DND-41 (cell line): ENCODE data around the gene ZMIZ1.

Experiments
- ATAC-seq: fragments of 200-7000 bp; cut with Tn5 transposase; 3 replicates; pipeline ENCODE4 v1.9.1; 2021; ENCODE audit warnings: low read depth; ENCODE audit not compliant: insufficient read depth
- DNase-seq: peaks from one replicate; pipeline ENCODE4 v3.0.0-alpha.2; 2020
- H2AFZ ChIP-seq: 2 replicates; pipeline ENCODE4 v1.6.0; 2012; ENCODE audit warnings: low read depth, low read length
- H3K27ac ChIP-seq: 2 replicates; pipeline ENCODE4 v1.5.1; 2012; ENCODE audit warnings: low read length, inconsistent platforms
- H3K27me3 ChIP-seq: fragments of 200-600 bp; sonication (generic); 2 replicates; pipeline ENCODE4 v1.6.0; 2012; ENCODE audit warnings: low read length, mild to moderate bottlenecking, inconsistent platforms; ENCODE audit not compliant: insufficient read depth, poor library complexity
- H3K36me3 ChIP-seq: 2 replicates; pipeline ENCODE4 v1.5.1; 2012; ENCODE audit warnings: low read length, inconsistent platforms; ENCODE audit not compliant: insufficient read depth
- H3K4me1 ChIP-seq: 2 replicates; pipeline ENCODE4 v1.5.1; 2012; ENCODE audit warnings: mild to moderate bottlenecking, low read length; ENCODE audit not compliant: insufficient read depth
- H3K4me2 ChIP-seq: 2 replicates; pipeline ENCODE4 v1.6.0; 2012; ENCODE audit warnings: mild to moderate bottlenecking, moderate library complexity, low read length, inconsistent platforms; ENCODE audit not compliant: insufficient read depth
- H3K4me3 ChIP-seq, 2 experiments: fragments of 200-600 bp in 1 of 2; shearing (Covaris generic) in 1 of 2; 2 replicates each; pipeline ENCODE4 v1.5.1; 2012 to 2016; ENCODE audit warnings: inconsistent platforms in 2 of 2, low read length in 2 of 2, mild to moderate bottlenecking in 2 of 2, low read depth in 1 of 2, moderate library complexity in 1 of 2
- H3K79me2 ChIP-seq: 2 replicates; pipeline ENCODE4 v1.6.0; 2012; ENCODE audit warnings: low read length, inconsistent platforms; ENCODE audit not compliant: insufficient read depth
- H3K9ac ChIP-seq: 2 replicates; pipeline ENCODE4 v1.6.0; 2012; ENCODE audit warnings: low read depth, mild to moderate bottlenecking, inconsistent platforms, low read length, moderate library complexity
- H3K9me3 ChIP-seq: 2 replicates; pipeline ENCODE4 v1.5.1; 2012; ENCODE audit warnings: low read length, moderate library complexity, mild to moderate bottlenecking, inconsistent platforms; ENCODE audit not compliant: insufficient read depth, severe bottlenecking
- H4K20me1 ChIP-seq: 2 replicates; pipeline ENCODE4 v1.6.0; 2012; ENCODE audit warnings: low read length; ENCODE audit not compliant: insufficient read depth
- CTCF ChIP-seq: IDR thresholded peaks from 2 replicates; pipeline ENCODE4 v1.5.1; 2012; ENCODE audit warnings: borderline replicate concordance, low read length, moderate library complexity, mild to moderate bottlenecking; ENCODE audit not compliant: poor library complexity, severe bottlenecking; ENCODE audit errors: extremely low read depth
- EZH2 ChIP-seq: IDR thresholded peaks from 3 replicates; pipeline ENCODE4 v1.6.1; 2012; ENCODE audit warnings: borderline replicate concordance, low read depth, mild to moderate bottlenecking, moderate library complexity, low read length, inconsistent platforms; ENCODE audit not compliant: severe bottlenecking

Gene ZMIZ1

GRCh38 chr10:79162861-79163665 is 94.3 kb downstream of the ZMIZ1 start:
- Histone ChIP-seq H3K4me1 (no peaks in the 10 kb centered on the region), H3K9me3 (no peaks in the 10 kb centered on the region), H4K20me1 (peaks cover 60% of the 10 kb centered on the region), H3K27me3 (no peaks in the 10 kb centered on the region), H3K4me2 (no peak overlapping the region), H3K4me3 (no peak overlapping the region), H3K79me2 (peaks cover 5% of the 10 kb centered on the region; the same call in 1 of the 2 replicates), H2AFZ (no peak overlapping the region), H3K9ac (no peak overlapping the region), H3K27ac (no peak overlapping the region), H3K36me3 (peaks cover 39% of the 10 kb centered on the region)
- no peak for ATAC-seq
- no peak for TF ChIP-seq CTCF
- TF ChIP-seq EZH2: no peak
- no peak for DNase-seq

- Histone ChIP-seq H2AFZ (no peak overlapping the region), H3K79me2 (peaks cover 5% of the 10 kb centered on the region; the same call in 1 of the 2 replicates), H3K36me3 (peaks cover 39% of the 10 kb centered on the region), H3K27ac (no peak overlapping the region), H3K4me2 (no peak overlapping the region), H3K9ac (no peak overlapping the region), H4K20me1 (peaks cover 57% of the 10 kb centered on the region), H3K4me3 (no peak overlapping the region), H3K9me3 (no peaks in the 10 kb centered on the region), H3K4me1 (no peaks in the 10 kb centered on the region), H3K27me3 (no peaks in the 10 kb centered on the region)
- DNase-seq: no peak
- ATAC-seq: no peak
- TF ChIP-seq EZH2: no peak
- TF ChIP-seq CTCF: no peak
These were observed 94.9 kb downstream of the ZMIZ1 start for GRCh38 chr10:79163666-79163975.

- no peak overlapping the region for H3K4me3 ChIP-seq
- H3K9me3 ChIP-seq: no peaks in the 10 kb centered on the region
- H2AFZ ChIP-seq: no peak overlapping the region
- H3K27me3 ChIP-seq: no peaks in the 10 kb centered on the region
- H3K79me2 ChIP-seq: peaks cover 5% of the 10 kb centered on the region; the same call in 1 of the 2 replicates
- peaks cover 53% of the 10 kb centered on the region for H4K20me1 ChIP-seq
- no peaks in the 10 kb centered on the region for H3K4me1 ChIP-seq
- peaks cover 42% of the 10 kb centered on the region for H3K36me3 ChIP-seq
- no peak overlapping the region for H3K9ac ChIP-seq
- TF ChIP-seq EZH2 (no peak), CTCF (no peak)
- DNase-seq: no peak
- H3K27ac ChIP-seq: no peak overlapping the region
- no peak overlapping the region for H3K4me2 ChIP-seq
- no peak for ATAC-seq
These were observed 95.3 kb downstream of the ZMIZ1 start for GRCh38 chr10:79164075-79164474.
